ENCODE results near the gene PDE4B. TPM values are rescaled to one million over a fixed set of nuclear protein-coding genes. Genes with fewer than 3 reads are reported as not detected.

Gene PDE4B
- total RNA-seq, 2 donors from 2014 or later: 12.0 to 59.0 TPM

- DNase-seq: no peak
- ATAC-seq: no peak
- intact Hi-C loops (cut with DNase I): no loop called here
Measured at GRCh38 chr1:66364578-66365391, 572.1 kb downstream of the PDE4B start.

GRCh38 chr1:66365635-66366034 is 572.9 kb downstream of the PDE4B start:
- intact Hi-C loops (cut with DNase I): no loop called here
- ATAC-seq (peak in 1 of 2 donors; percentile 23), DNase-seq (no peak)

GRCh38 chr1:66366634-66367033 is 573.9 kb downstream of the PDE4B start:
- no peak for DNase-seq
- no peak for ATAC-seq
- intact Hi-C loops (cut with DNase I): no loop called here

- intact Hi-C loops (cut with DNase I): no loop called here
- ATAC-seq (no peak), DNase-seq (no peak)
Measured at GRCh38 chr1:66367369-66367768, 574.7 kb downstream of the PDE4B start.

GRCh38 chr1:66368261-66368660 is 575.6 kb downstream of the PDE4B start:
- no peak for ATAC-seq
- intact Hi-C loops (cut with DNase I): no loop called here
- DNase-seq: no peak

GRCh38 chr1:66370462-66370971 is 577.8 kb downstream of the PDE4B start:
- no peak for ATAC-seq
- DNase-seq: no peak
- intact Hi-C loops (cut with DNase I): loop anchor here in 1 of 2 donors (10.0 kb wide), 1 partner anchor 64 kb away; no protein-coding TSS in a partner anchor

GRCh38 chr1:66371233-66372005 is 578.7 kb downstream of the PDE4B start:
- DNase-seq (no peak), ATAC-seq (peak; percentile 38 to 42)
- intact Hi-C loops (cut with DNase I): loop anchor here in 1 of 2 donors (10.0 kb wide), 1 partner anchor 63 kb away; no protein-coding TSS in a partner anchor

- intact Hi-C loops (cut with DNase I): loop anchor here in 1 of 2 donors (10.0 kb wide), 1 partner anchor 62 kb away; no protein-coding TSS in a partner anchor
- no peak for ATAC-seq
- no peak for DNase-seq
Measured at GRCh38 chr1:66372522-66373101, 579.9 kb downstream of the PDE4B start.

- peak in 1 of 2 donors; percentile 20 for ATAC-seq
- intact Hi-C loops (cut with DNase I): loop anchor here in 1 of 2 donors (10.0 kb wide), 1 partner anchor 62 kb away; no protein-coding TSS in a partner anchor
- DNase-seq: no peak
Measured at GRCh38 chr1:66373157-66373591, 580.5 kb downstream of the PDE4B start.

- no peak for ATAC-seq
- no peak for DNase-seq
- intact Hi-C loops (cut with DNase I): loop anchor here in 1 of 2 donors (10.0 kb wide), 1 partner anchor 61 kb away; no protein-coding TSS in a partner anchor
Measured at GRCh38 chr1:66374148-66374547, 581.5 kb downstream of the PDE4B start.

- peak; percentile 21 to 73 for ATAC-seq
- intact Hi-C loops (cut with DNase I): loop anchor here in 1 of 2 donors (10.0 kb wide), 1 partner anchor 60 kb away; no protein-coding TSS in a partner anchor
- DNase-seq: no peak
Measured at GRCh38 chr1:66374561-66375111, 581.9 kb downstream of the PDE4B start.

GRCh38 chr1:66375125-66375524 is 582.4 kb downstream of the PDE4B start:
- ATAC-seq (peak in 1 of 2 donors; percentile 28), DNase-seq (no peak)
- intact Hi-C loops (cut with DNase I): loop anchor here in 1 of 2 donors (10.0 kb wide), 1 partner anchor 60 kb away; no protein-coding TSS in a partner anchor

- ATAC-seq (peak; percentile 31 to 63), DNase-seq (no peak)
- intact Hi-C loops (cut with DNase I): no loop called here
Measured at GRCh38 chr1:66380452-66381212, 587.9 kb downstream of the PDE4B start.

GRCh38 chr1:66381621-66382275 is 589.1 kb downstream of the PDE4B start:
- ATAC-seq (no peak), DNase-seq (no peak)
- intact Hi-C loops (cut with DNase I): no loop called here

- DNase-seq: no peak
- ATAC-seq: no peak
- intact Hi-C loops (cut with DNase I): no loop called here
Measured at GRCh38 chr1:66383168-66383567, 590.5 kb downstream of the PDE4B start.

- intact Hi-C loops (cut with DNase I): no loop called here
- DNase-seq (no peak), ATAC-seq (no peak)
Measured at GRCh38 chr1:66383611-66384010, 590.9 kb downstream of the PDE4B start.

- intact Hi-C loops (cut with DNase I): no loop called here
- no peak for ATAC-seq
- DNase-seq: no peak
Measured at GRCh38 chr1:66384258-66384921, 591.7 kb downstream of the PDE4B start.
